Adipocyte (in vitro differentiated cells): ENCODE data around the gene GULP1.
A peak's percentile ranks its signal among the peaks of the same experiment; 100 is the strongest.

ENCODE experiments used
- DNase-seq: peaks from one replicate; pipeline ENCODE4 v3.0.0-alpha.2; 2015; ENCODE audit warnings: low read depth
- H3K27me3 ChIP-seq: replicated peaks from 2 replicates; pipeline ENCODE4 v1.7.0; 2013; ENCODE audit warnings: mild to moderate bottlenecking, low read length, moderate library complexity; ENCODE audit not compliant: control insufficient read depth, insufficient read depth
- H3K36me3 ChIP-seq: 2 replicates; pipeline ENCODE4 v1.7.0; 2013; ENCODE audit warnings: low read length, mild to moderate bottlenecking, moderate library complexity; ENCODE audit not compliant: control insufficient read depth, insufficient read depth, severe bottlenecking
- H3K4me1 ChIP-seq: 2 replicates; pipeline ENCODE4 v1.7.0; 2013; ENCODE audit warnings: mild to moderate bottlenecking, low read length, moderate library complexity; ENCODE audit not compliant: control insufficient read depth, insufficient read depth
- H3K4me3 ChIP-seq: 2 replicates; pipeline ENCODE4 v1.7.0; 2013; ENCODE audit warnings: mild to moderate bottlenecking, low read length, moderate library complexity
- H3K9ac ChIP-seq: 2 replicates; pipeline ENCODE4 v1.7.0; 2013; ENCODE audit warnings: mild to moderate bottlenecking, low read length, moderate library complexity
- H3K9me3 ChIP-seq: 2 replicates; pipeline ENCODE4 v1.7.0; 2013; ENCODE audit warnings: mild to moderate bottlenecking, low read length, moderate library complexity; ENCODE audit not compliant: control insufficient read depth

The GULP1 gene

DNA sequence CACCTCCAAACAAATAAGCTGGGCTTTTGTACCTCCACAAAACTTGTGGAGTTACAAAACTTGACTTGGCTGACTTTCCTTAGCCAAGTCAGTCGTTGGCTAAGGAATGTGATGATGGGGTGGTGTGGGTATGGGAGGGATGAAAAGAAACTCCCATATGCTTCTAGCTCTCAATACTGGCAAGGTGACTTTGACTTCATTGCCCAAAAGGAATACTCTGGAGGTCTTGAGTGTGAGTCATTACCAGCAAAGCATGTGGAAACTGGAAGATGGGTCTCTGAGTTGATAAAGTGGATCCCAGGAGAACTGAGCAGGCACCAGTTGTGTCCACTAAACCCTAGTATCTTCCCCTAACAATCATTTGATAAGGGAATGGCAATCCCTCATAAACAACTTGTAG, 226.7 kb downstream of the GULP1 start:
- Histone ChIP-seq H3K4me1 (peaks cover 15% of the 10 kb centered on the region), H3K4me3 (no peak overlapping the region), H3K36me3 (no peaks in the 10 kb centered on the region), H3K9me3 (no peaks in the 10 kb centered on the region), H3K9ac (no peak overlapping the region), H3K27me3 (no peaks in the 10 kb centered on the region)
- DNase-seq: peak; percentile 24

DNA sequence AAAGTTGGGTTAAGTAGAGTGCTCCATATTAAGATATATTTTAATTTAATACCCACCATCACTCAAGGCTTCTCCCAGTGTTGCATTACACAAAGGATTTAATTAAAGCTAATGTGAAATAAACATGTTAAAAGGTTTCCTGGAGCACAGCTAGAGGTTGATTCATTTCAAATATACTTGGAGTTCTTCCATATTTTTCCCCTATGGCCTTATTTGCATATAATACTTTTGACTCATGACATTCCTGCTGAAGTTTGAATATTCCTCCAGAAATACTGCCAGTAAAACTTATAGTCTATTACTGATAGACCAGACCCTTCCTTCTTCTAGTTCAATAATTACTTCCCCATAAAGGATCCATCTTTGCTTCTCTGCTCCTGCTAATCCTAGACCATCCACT, 227.5 kb downstream of the GULP1 start:
- Histone ChIP-seq H3K36me3 (no peaks in the 10 kb centered on the region), H3K4me3 (no peak overlapping the region), H3K4me1 (peaks cover 23% of the 10 kb centered on the region), H3K9me3 (no peaks in the 10 kb centered on the region), H3K27me3 (no peaks in the 10 kb centered on the region), H3K9ac (no peak overlapping the region)
- peak; percentile 47 for DNase-seq

DNA sequence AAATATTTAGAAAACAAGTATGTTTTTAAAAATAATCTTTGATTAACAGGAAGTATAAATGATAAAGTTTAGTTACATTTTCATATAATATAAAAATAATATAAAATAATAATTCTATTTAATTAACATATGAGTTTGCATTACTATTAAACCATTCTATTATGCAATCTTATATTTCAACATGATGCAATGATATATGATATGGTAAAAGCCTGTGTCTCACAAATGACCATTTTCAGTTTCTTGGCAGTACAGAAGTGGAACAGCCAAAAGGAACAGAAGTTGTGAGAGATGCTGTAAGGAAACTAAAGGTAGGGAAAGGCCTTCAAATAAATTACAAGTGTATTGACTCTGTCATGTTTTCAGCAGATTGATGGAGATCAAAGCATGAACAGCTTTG, 230.8 kb downstream of the GULP1 start:
- Histone ChIP-seq H3K36me3 (no peaks in the 10 kb centered on the region), H3K9me3 (no peaks in the 10 kb centered on the region), H3K4me1 (peaks cover 48% of the 10 kb centered on the region), H3K4me3 (no peak overlapping the region), H3K9ac (no peak overlapping the region), H3K27me3 (no peaks in the 10 kb centered on the region)
- DNase-seq: peak; percentile 38

DNA sequence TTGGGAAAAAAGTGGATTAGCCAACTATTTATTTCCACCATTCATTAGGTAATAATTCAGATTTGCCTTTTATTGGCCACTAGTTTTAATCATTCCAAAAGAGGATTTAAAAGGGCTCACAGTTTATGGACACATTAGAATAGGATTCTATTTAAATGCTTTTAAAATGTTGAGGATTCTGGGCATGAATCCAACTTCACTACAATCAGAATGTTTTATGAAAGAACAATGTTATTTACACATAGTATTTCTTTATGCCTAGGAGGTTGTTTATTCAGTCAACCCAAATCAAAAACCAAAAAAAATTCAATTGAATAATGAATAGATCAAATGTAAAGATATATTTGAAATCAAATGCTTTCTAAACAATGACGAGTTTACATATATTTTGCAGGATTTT, 232.2 kb downstream of the GULP1 start:
- H3K4me3 ChIP-seq: no peak overlapping the region
- H3K36me3 ChIP-seq: no peaks in the 10 kb centered on the region
- no peaks in the 10 kb centered on the region for H3K27me3 ChIP-seq
- peak overlapping the region; percentile 64 for H3K9ac ChIP-seq
- peak; percentile 27 for DNase-seq
- H3K4me1 ChIP-seq: peaks cover 50% of the 10 kb centered on the region
- no peaks in the 10 kb centered on the region for H3K9me3 ChIP-seq

DNA sequence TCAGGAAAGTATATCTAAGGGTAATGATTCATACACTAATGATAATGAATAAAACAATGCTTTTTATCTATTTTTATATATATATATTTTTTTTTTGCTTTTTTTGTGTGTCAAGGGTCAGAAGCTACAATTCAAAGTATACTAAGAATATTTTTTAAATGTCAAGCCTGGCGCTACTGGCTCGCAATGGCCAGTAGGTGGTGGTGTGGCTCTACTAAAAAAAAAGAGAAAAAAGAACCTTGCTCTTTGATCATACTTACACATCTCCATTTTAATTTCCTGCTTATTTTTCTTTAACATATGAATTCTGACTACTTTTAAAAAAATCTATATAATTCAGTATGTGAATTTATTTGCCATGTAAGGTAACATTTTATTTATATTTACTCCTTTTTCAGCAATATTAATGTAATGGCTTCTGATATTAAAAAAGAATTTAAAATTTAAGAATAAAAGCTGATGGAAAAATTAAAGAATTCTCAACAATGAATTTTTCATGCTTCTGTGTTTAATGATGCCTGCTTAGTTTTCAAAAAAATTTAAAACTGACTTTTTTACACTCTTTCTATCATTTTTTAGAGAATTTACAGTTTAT, 232.9 kb downstream of the GULP1 start:
- H3K4me3 ChIP-seq: no peak overlapping the region
- peaks cover 2% of the 10 kb centered on the region for H3K9me3 ChIP-seq
- peak; percentile 89 for DNase-seq
- no peaks in the 10 kb centered on the region for H3K36me3 ChIP-seq
- no peaks in the 10 kb centered on the region for H3K27me3 ChIP-seq
- peaks cover 43% of the 10 kb centered on the region for H3K4me1 ChIP-seq
- H3K9ac ChIP-seq: peak overlapping the region; percentile 64

DNA sequence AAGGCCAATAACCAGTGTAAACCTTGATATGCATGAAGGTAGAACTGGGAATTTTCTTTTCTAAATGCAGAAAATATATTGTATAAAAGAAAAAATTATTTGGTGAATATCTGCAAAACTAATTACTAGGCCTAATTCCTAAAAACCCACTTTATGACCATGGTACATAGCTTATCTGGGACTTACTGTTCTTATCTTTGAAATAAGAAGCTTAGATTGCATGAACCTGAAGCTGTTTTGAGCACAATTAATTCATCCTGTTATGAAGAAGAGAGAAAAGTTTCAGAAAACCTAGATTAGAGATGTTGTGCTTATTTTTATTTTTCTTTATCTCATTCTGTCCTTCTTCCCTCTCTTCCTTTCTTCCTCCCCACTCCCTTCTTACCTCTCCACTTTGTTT, 235.0 kb downstream of the GULP1 start:
- no peaks in the 10 kb centered on the region for H3K27me3 ChIP-seq
- peaks cover 2% of the 10 kb centered on the region for H3K9me3 ChIP-seq
- no peaks in the 10 kb centered on the region for H3K36me3 ChIP-seq
- DNase-seq: no peak
- H3K4me3 ChIP-seq: peak overlapping the region; percentile 67
- H3K9ac ChIP-seq: peak overlapping the region; percentile 73
- H3K4me1 ChIP-seq: peaks cover 43% of the 10 kb centered on the region

DNA sequence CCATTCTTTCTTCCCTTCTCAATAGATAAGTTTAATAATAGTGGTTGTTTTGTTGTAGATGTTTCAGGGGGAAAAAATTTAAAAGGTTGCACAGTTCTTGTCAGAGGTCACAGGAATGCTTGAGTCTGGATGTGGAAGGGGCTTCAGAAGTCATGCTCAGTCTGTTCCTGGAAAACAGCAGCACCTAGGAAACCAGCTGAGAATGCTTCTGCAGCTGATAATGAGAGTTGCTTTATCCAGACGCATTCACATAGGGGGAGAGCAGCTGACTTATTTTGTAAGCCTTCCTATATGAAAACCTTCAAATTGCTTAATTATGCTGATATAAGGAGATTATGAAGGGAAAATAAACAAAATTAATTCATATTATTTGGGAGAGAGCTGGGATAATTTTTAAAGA, 235.5 kb downstream of the GULP1 start:
- Histone ChIP-seq H3K9me3 (peaks cover 2% of the 10 kb centered on the region), H3K4me3 (peak overlapping the region; percentile 67), H3K36me3 (no peaks in the 10 kb centered on the region), H3K9ac (peak overlapping the region; percentile 73), H3K4me1 (peaks cover 43% of the 10 kb centered on the region), H3K27me3 (no peaks in the 10 kb centered on the region)
- DNase-seq: no peak

DNA sequence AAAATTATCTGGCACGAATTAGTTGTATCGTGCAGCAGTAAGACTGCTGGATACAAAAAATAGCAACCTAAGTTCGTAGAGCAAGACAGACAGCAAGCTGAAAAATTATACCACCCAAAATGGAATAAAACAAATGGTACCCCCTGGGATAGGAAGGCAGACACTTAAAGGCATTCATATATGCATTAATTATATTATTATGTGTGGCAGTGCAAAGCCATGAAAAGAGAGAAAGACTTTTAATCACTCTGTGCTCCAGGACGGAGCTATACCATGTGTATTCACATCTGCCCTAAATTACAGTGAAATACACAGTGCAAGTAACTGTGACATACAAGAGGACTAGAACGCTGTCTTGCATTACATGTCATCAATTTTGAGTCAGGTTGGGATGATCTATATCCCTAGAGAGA, 235.9 kb downstream of the GULP1 start:
- Histone ChIP-seq H3K4me3 (peak overlapping the region; percentile 67), H3K36me3 (no peaks in the 10 kb centered on the region), H3K4me1 (peaks cover 43% of the 10 kb centered on the region), H3K9ac (peak overlapping the region; percentile 73), H3K9me3 (peaks cover 2% of the 10 kb centered on the region), H3K27me3 (no peaks in the 10 kb centered on the region)
- no peak for DNase-seq

DNA sequence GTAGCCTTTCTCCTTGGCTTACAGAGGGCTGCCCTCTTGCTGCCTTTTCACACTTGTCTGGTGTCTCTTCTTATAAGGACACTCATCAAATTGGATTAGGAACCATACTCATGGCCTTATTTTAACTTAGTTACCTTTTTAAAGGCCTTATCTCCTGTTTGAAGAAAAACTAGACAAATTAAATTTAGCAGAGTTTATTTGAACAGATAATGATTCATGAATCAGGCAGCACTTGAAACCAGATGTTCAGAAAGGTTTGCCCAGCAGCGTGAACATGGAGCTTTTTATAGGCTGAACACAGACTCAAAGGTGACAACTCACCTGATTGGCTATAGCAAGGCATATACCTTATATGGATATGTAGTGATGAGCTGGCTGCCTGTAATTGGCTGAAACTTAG, 238.0 kb downstream of the GULP1 start:
- Histone ChIP-seq H3K9ac (no peak overlapping the region), H3K27me3 (no peaks in the 10 kb centered on the region), H3K9me3 (peaks cover 2% of the 10 kb centered on the region), H3K4me1 (peaks cover 39% of the 10 kb centered on the region), H3K36me3 (no peaks in the 10 kb centered on the region), H3K4me3 (no peak overlapping the region)
- DNase-seq: no peak

DNA sequence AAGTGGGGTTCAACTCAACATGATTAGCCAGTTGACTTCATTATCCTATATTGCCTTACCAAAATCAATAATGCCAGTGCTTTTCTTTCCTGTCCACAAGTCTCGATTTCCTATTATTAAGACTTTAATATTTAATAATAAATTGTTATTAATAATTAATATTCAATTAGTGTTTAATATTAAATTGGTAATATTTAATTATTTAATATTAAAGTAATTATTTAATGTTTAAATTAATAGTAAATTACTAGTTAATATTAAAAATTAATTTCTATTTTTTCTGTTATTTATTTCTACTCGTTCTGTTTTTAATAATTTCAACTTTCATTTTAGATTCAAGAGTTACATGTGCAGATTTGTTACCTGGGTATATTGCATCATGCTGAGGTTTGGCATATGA, 243.2 kb downstream of the GULP1 start:
- Histone ChIP-seq H3K9me3 (no peaks in the 10 kb centered on the region), H3K9ac (no peak overlapping the region), H3K27me3 (no peaks in the 10 kb centered on the region), H3K36me3 (no peaks in the 10 kb centered on the region), H3K4me3 (no peak overlapping the region), H3K4me1 (peaks cover 6% of the 10 kb centered on the region)
- no peak for DNase-seq

DNA sequence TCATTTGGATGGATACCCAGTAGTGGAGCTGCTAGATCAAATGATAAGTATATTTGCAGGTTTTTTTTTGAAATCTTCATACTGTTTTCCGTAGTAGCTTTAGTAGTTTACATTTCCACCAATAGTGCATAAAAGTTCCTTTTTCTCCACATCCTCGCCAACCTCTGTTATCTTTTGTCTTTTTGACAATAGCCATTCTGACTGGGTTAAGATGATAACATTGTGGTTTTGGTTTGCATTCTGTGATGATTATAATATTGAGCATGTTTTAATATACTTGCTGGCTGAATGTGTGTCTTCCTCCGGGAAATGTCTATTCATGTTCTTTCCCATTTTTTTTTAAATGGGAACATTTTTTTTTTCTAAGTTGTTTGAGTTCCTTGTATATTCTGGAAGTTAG, 260.0 kb downstream of the GULP1 start:
- H3K4me3 ChIP-seq: no peak overlapping the region
- no peaks in the 10 kb centered on the region for H3K27me3 ChIP-seq
- no peaks in the 10 kb centered on the region for H3K36me3 ChIP-seq
- H3K4me1 ChIP-seq: no peaks in the 10 kb centered on the region
- H3K9ac ChIP-seq: no peak overlapping the region
- no peak for DNase-seq
- no peaks in the 10 kb centered on the region for H3K9me3 ChIP-seq

DNA sequence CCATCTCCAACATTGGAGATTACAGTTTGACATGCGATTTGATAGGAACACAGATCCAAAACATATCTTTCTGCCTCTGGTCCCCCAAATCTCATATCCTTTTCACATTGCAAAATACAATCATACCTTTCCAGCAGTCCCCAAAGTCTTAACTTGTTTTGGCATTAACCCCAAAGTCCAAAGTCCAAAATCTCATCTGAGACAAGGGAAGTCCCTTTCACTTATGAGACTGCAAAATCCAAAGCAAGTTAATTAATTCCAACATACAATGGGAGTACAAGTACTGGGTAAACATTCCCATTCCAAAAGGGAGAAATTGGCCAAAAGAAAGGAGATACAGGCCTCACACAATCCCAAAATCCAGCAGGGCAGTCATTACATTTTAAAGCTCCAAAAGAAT, 265.4 kb downstream of the GULP1 start:
- H3K4me3 ChIP-seq: no peak overlapping the region
- DNase-seq: no peak

More for the DNA sequence above, 265.4 kb downstream of the GULP1 start:
- Histone ChIP-seq H3K4me1 (no peaks in the 10 kb centered on the region), H3K27me3 (no peaks in the 10 kb centered on the region), H3K9ac (no peak overlapping the region), H3K9me3 (no peaks in the 10 kb centered on the region), H3K36me3 (no peaks in the 10 kb centered on the region)
